ENCODE measurements around the gene PTMA. TPM values are rescaled to one million over a fixed set of nuclear protein-coding genes. Genes with fewer than 3 reads are reported as not detected.

PTMA gene
- total and polyA plus RNA-seq, 2 experiments from 2014 or later: 737 to 750 TPM

DNA sequence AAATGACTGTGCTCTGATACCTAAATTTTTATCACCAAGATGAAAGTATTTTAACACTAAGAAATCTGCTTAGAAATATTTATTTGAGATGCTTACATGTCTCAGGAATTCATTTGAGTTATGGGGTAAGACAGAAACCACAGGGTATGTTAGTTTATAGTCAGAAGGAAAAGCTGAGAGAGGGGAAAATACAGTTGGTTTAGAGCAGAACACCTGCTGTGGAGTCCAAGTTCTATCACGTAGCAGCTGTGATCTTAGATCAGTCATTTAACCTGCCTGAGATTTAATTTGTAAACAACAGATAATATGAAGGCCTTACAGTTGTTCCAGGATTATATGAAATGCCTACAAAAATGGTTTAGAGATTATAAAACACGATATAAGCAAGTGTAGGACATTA lies 43.7 kb downstream of the PTMA start:
- no peak overlapping the region for H3K27ac ChIP-seq
- H3K9me3 ChIP-seq (ENCODE audit: low read depth): no peaks in the 10 kb centered on the region
- TF ChIP-seq, protein P1, sequence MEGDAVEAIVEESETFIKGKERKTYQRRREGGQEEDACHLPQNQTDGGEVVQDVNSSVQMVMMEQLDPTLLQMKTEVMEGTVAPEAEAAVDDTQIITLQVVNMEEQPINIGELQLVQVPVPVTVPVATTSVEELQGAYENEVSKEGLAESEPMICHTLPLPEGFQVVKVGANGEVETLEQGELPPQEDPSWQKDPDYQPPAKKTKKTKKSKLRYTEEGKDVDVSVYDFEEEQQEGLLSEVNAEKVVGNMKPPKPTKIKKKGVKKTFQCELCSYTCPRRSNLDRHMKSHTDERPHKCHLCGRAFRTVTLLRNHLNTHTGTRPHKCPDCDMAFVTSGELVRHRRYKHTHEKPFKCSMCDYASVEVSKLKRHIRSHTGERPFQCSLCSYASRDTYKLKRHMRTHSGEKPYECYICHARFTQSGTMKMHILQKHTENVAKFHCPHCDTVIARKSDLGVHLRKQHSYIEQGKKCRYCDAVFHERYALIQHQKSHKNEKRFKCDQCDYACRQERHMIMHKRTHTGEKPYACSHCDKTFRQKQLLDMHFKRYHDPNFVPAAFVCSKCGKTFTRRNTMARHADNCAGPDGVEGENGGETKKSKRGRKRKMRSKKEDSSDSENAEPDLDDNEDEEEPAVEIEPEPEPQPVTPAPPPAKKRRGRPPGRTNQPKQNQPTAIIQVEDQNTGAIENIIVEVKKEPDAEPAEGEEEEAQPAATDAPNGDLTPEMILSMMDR (IDR thresholded peaks at IDR 0.05; ENCODE audit: low read depth, low read length): no peak
- no peak for DNase-seq (ENCODE audit: low read depth in 1 of 2, low spot score in 1 of 2)
- no peak overlapping the region for H3K4me3 ChIP-seq
- H3K4me1 ChIP-seq (ENCODE audit: low read depth): no peaks in the 10 kb centered on the region
- no peaks in the 10 kb centered on the region for H3K27me3 ChIP-seq
- H3K36me3 ChIP-seq: no peaks in the 10 kb centered on the region

DNA sequence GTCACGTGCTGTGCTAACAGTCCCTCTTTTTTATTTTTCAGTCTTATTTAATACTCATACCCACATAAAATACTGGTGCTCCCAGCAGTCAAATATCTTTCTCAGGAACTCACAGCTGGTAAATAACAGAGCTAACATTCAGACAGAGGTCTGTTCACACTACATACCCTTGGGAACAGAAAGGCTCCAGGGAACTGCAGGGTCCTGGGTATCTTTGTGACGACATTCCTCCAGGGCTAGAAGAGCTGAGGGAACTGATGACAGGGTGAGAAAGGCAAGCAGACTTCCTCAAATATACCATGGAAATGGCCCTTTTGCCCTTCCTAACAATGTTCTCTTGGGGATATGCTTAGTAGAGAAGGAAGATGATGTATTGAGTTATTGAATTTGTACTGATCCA lies 53.4 kb downstream of the PTMA start:
- DNase-seq (ENCODE audit: low read depth in 1 of 2, low spot score in 1 of 2): peak; percentile 38 to 76
- Histone ChIP-seq H3K4me1 (ENCODE audit: low read depth) (peaks cover 27% of the 10 kb centered on the region), H3K4me3 (no peak overlapping the region), H3K27me3 (no peaks in the 10 kb centered on the region), H3K9me3 (ENCODE audit: low read depth) (no peaks in the 10 kb centered on the region), H3K27ac (peak overlapping the region; percentile 92), H3K36me3 (no peaks in the 10 kb centered on the region)
- TF ChIP-seq, protein P1 (IDR thresholded peaks at IDR 0.05; ENCODE audit: low read depth, low read length): no peak

Other genes starting within 250 kb of the PTMA start
- gene NCL, start 244.0 kb upstream of the PTMA start, total RNA-seq: 202 and 222 TPM in 2 replicates
- 527 and 558 TPM in 2 replicates for gene NCL, start 244.0 kb upstream of the PTMA start, polyA plus RNA-seq
- 0.15 TPM in 1 of 2 replicates, not detected in the other for gene NMUR1, start 178.1 kb upstream of the PTMA start, total RNA-seq
- not detected in 2 replicates for gene NMUR1, start 178.1 kb upstream of the PTMA start, polyA plus RNA-seq
- gene TEX44, start 115.7 kb upstream of the PTMA start, total RNA-seq: not detected in 2 replicates
- not detected in 2 replicates for gene TEX44, start 115.7 kb upstream of the PTMA start, polyA plus RNA-seq
- gene PDE6D, start 72.8 kb downstream of the PTMA start, total RNA-seq: 47.3 and 59.4 TPM in 2 replicates
- gene PDE6D, start 72.8 kb downstream of the PTMA start, polyA plus RNA-seq: 53.5 and 64.8 TPM in 2 replicates
- gene COPS7B, start 77.9 kb downstream of the PTMA start, total RNA-seq: 29.7 and 44.5 TPM in 2 replicates
- gene COPS7B, start 77.9 kb downstream of the PTMA start, polyA plus RNA-seq: 57.6 and 68.0 TPM in 2 replicates
- gene NPPC, start 217.9 kb downstream of the PTMA start, total RNA-seq: 0.39 TPM in 1 of 2 replicates, not detected in the other
- 0.39 and 0.91 TPM in 2 replicates for gene NPPC, start 217.9 kb downstream of the PTMA start, polyA plus RNA-seq